Neural crest cell (in vitro differentiated cells): ENCODE data around the gene SLC5A2. TPM values are rescaled to one million over a fixed set of nuclear protein-coding genes. Genes with fewer than 3 reads are reported as not detected.
"Not testable (repeated sequence)": the region's sequence is repeated elsewhere in the genome, so short reads cannot be mapped to it uniquely, and the experiment has no call there.

Source experiments
- DNase-seq: peaks from one replicate; pipeline ENCODE4 v3.0.0; 2021; ENCODE audit warnings: low read depth, mixed read lengths, low spot score
- H3K27ac Mint-ChIP-seq: one replicate; pipeline ENCODE4 v1.8.0; 2021; ENCODE audit warnings: mild to moderate bottlenecking, mixed read lengths; ENCODE audit not compliant: unreplicated experiment
- H3K27me3 Mint-ChIP-seq: 2 replicates; pipeline ENCODE4 v1.8.0; 2021; ENCODE audit warnings: low read depth, mild to moderate bottlenecking, mixed read lengths
- H3K36me3 Mint-ChIP-seq: 2 replicates; pipeline ENCODE4 v1.8.0; 2021; ENCODE audit warnings: low read depth, mild to moderate bottlenecking, mixed read lengths
- H3K4me1 Mint-ChIP-seq: 2 replicates; pipeline ENCODE4 v1.8.0; 2021; ENCODE audit warnings: mixed read lengths
- H3K4me3 Mint-ChIP-seq: one replicate; pipeline ENCODE4 v1.8.0; 2021; ENCODE audit warnings: mild to moderate bottlenecking, mixed read lengths
- H3K9me3 Mint-ChIP-seq: 2 replicates; pipeline ENCODE4 v1.8.0; 2021; ENCODE audit warnings: mixed read lengths
- total RNA-seq: library from RNA; stranded (reverse); gene quantifications from 2 replicates; pipeline ENCODE4 v1.2.1, GENCODE V29; 2021
- TF ChIP-seq, protein P1 (sequence below): fragments of 200-600 bp; sonication (generic); conservative IDR thresholded peaks from 2 replicates; pipeline ENCODE4 v1.5.0; 2021; ENCODE audit warnings: antibody characterized with exemption, mild to moderate bottlenecking

The SLC5A2 gene
- total RNA-seq, 1 donor from 2014 or later, result not detected

- Mint-ChIP-seq H3K36me3 (no peaks in the 10 kb centered on the region), H3K4me1 (peaks cover 10% of the 10 kb centered on the region), H3K9me3 (no peaks in the 10 kb centered on the region), H3K27me3 (peaks cover 37% of the 10 kb centered on the region), H3K4me3 (no peak overlapping the region), H3K27ac (no peak overlapping the region)
- no peak for DNase-seq
- TF ChIP-seq, protein P1, sequence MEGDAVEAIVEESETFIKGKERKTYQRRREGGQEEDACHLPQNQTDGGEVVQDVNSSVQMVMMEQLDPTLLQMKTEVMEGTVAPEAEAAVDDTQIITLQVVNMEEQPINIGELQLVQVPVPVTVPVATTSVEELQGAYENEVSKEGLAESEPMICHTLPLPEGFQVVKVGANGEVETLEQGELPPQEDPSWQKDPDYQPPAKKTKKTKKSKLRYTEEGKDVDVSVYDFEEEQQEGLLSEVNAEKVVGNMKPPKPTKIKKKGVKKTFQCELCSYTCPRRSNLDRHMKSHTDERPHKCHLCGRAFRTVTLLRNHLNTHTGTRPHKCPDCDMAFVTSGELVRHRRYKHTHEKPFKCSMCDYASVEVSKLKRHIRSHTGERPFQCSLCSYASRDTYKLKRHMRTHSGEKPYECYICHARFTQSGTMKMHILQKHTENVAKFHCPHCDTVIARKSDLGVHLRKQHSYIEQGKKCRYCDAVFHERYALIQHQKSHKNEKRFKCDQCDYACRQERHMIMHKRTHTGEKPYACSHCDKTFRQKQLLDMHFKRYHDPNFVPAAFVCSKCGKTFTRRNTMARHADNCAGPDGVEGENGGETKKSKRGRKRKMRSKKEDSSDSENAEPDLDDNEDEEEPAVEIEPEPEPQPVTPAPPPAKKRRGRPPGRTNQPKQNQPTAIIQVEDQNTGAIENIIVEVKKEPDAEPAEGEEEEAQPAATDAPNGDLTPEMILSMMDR, result no peak
Measured at GRCh38 chr16:31513884-31514283, 31.0 kb downstream of the SLC5A2 start.

DNA sequence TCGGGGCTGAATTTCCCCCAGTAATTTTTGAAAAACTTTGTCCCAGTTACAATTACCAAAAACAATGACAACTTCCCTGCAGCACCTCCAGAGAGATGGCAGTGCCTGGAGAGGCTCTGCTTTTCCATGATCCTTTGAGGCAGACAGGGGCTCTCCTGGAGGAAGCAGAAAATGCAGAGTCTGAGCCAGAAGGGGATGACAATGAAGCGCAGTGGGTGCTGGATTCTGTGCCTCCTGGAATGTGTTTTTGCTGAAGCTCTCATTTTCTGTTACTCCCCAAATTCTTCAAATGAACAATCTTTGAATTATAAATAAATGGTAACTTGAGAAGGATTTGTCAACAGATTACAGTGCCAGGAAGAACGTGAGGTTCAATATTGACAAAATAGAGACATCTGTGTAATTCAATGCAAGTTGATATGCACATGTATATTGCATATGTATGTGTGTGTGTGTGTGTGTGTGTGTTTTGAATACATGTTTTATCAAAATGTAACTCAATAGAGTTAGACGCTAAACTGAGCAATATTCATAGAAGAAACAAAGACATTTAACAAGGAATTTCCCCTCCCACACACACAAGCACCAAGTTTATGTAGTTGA, 35.0 kb downstream of the SLC5A2 start:
- Mint-ChIP-seq H3K4me1 (peaks cover 10% of the 10 kb centered on the region), H3K9me3 (no peaks in the 10 kb centered on the region), H3K27ac (no peak overlapping the region), H3K36me3 (no peaks in the 10 kb centered on the region), H3K4me3 (no peak overlapping the region), H3K27me3 (peaks cover 53% of the 10 kb centered on the region)
- no peak for DNase-seq
- TF ChIP-seq, protein P1, result no peak

DNA sequence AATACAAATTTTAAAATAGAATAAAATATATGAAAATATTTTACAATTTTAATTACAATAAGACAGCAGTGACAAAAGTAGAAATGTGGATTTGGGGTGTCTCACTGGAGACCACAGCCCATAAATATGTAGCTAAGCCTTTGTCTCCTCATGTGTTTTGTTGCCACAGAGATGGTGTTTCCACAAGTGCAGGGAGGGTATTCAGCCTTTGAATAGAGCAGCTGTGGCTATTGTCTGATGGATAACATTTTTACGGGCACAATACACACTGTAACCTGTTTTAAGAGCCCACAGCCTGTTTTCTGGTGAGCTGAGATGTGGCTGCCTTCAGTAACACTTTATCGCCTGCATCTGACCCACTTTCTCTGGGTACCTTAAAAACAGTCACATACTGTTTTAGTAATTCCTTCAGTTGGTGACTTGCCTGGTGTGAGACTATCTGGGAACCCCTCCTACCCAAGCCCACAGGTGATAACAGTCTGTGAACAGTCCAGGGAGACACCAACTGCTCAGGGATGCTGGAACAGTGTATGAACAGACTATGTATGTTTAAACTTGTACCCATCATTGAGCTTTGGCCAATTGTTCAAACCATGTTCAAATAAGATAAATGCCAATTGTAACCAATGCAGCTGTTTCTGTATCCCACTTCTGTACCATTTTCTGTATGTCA, 37.0 kb downstream of the SLC5A2 start:
- no peak overlapping the region for H3K4me3 Mint-ChIP-seq
- H3K27me3 Mint-ChIP-seq, result peaks cover 55% of the 10 kb centered on the region
- H3K9me3 Mint-ChIP-seq, result no peaks in the 10 kb centered on the region
- DNase-seq, result no peak
- peaks cover 10% of the 10 kb centered on the region for H3K4me1 Mint-ChIP-seq
- H3K36me3 Mint-ChIP-seq, result no peaks in the 10 kb centered on the region
- no peak overlapping the region for H3K27ac Mint-ChIP-seq
- TF ChIP-seq, protein P1, result no peak

DNA sequence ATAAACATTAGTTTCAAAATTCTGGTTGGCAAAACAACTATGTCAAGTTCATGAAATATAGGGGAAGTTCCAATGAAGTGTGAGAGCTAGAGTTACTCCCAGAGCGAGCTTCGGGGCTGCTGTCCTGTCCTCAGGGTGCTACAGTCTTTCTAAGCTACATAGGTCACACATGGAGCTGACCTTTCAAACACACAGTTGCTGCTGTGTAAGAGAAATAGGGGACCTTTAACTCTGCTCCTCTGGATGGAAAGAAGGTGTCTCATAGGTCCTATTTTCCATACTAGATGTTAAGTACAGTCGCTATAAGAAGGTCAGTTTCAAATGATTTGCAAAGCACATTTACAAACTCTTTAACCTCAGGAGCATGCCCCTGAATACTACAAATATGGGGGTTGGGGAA, 38.4 kb downstream of the SLC5A2 start:
- Mint-ChIP-seq H3K4me3 (no peak overlapping the region), H3K27me3 (peaks cover 52% of the 10 kb centered on the region), H3K9me3 (no peaks in the 10 kb centered on the region), H3K36me3 (no peaks in the 10 kb centered on the region), H3K4me1 (peaks cover 10% of the 10 kb centered on the region), H3K27ac (no peak overlapping the region)
- DNase-seq, result no peak
- TF ChIP-seq, protein P1, result no peak

DNA sequence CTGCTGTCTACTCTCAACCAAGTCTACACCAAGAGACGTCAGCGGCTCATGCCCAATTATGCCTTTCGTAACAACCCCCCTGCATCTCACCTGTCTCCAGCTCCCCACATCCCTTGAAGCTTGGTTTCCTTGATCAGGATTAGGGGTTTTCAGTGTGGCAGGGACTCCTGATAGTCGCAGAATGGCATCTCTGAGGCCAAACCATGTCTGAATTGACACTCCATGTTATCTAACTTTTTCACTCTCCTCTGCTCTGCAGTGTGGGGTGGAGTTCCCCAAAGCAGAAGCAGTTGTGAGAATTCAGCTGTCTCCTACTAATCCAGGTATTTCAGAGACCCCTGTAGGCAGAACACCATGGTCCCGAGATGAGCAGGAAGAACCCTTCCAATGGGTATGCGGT, 39.1 kb downstream of the SLC5A2 start:
- Mint-ChIP-seq H3K4me3 (no peak overlapping the region), H3K27me3 (peaks cover 50% of the 10 kb centered on the region)

GRCh38 chr16:31523768-31524167, 40.8 kb downstream of the SLC5A2 start:
- H3K36me3 Mint-ChIP-seq, H3K4me3 Mint-ChIP-seq, DNase-seq, H3K4me1 Mint-ChIP-seq, H3K27ac Mint-ChIP-seq, H3K9me3 Mint-ChIP-seq: not testable (repeated sequence)
- peaks cover 58% of the 10 kb centered on the region for H3K27me3 Mint-ChIP-seq

More for the DNA sequence above, 39.1 kb downstream of the SLC5A2 start:
- Mint-ChIP-seq H3K27ac (no peak overlapping the region), H3K9me3 (no peaks in the 10 kb centered on the region), H3K36me3 (no peaks in the 10 kb centered on the region), H3K4me1 (peaks cover 10% of the 10 kb centered on the region)
- DNase-seq, result no peak
- TF ChIP-seq, protein P1, result no peak
